H1 (cell line): Measurements from ENCODE around the gene TPO.

Source experiments
- BRCA1 ChIP-seq: IDR thresholded peaks from 2 replicates; pipeline ENCODE4 v1.6.1; 2012; ENCODE audit warnings: low read depth, low read length, improper control_type of control experiment
- CBX8 ChIP-seq: fragments of 300-800, 300-1000 bp; sonication (generic); IDR thresholded peaks from 2 replicates; pipeline ENCODE4 v1.7.1; 2016; ENCODE audit warnings: low read depth, low read length, borderline replicate concordance
- CHD7 ChIP-seq: fragments of 300-600 bp; sonication (generic); IDR thresholded peaks from 2 replicates; pipeline ENCODE4 v1.7.1; 2012; ENCODE audit warnings: low read length, moderate library complexity, mild to moderate bottlenecking, inconsistent platforms; ENCODE audit not compliant: insufficient replicate concordance
- CTCF ChIP-seq, 3 experiments: IDR thresholded peaks; 1 replicate in 2 of 3; 2 replicates in 1 of 3; pipeline versions ENCODE4 v1.5.1 to v1.6.1; 2011; ENCODE audit warnings: low read length in 3 of 3, mild to moderate bottlenecking in 3 of 3, inconsistent platforms in 2 of 3, low read depth in 1 of 3, moderate library complexity in 1 of 3; ENCODE audit not compliant: insufficient read depth in 1 of 3; ENCODE audit errors: control extremely low read depth in 1 of 3
- EGR1 ChIP-seq: IDR thresholded peaks from 2 replicates; pipeline ENCODE4 v1.6.1; 2011; ENCODE audit warnings: low read depth, low read length, borderline replicate concordance
- EZH2 ChIP-seq: fragments of 200-600 bp; sonication (generic); IDR thresholded peaks from 2 replicates; pipeline ENCODE4 v1.7.1; 2012; ENCODE audit warnings: low read depth, mild to moderate bottlenecking, moderate library complexity, low read length, inconsistent platforms; ENCODE audit not compliant: severe bottlenecking
- MAFK ChIP-seq: IDR thresholded peaks from 2 replicates; pipeline ENCODE4 v1.6.1; 2012; ENCODE audit warnings: low read depth, mild to moderate bottlenecking, improper control_type of control experiment, low read length
- POLR2A ChIP-seq, 2 experiments: IDR thresholded peaks; 1 replicate in 1 of 2; 2 replicates in 1 of 2; pipeline ENCODE4 v1.6.1; 2011; ENCODE audit warnings: low read depth in 2 of 2, low read length in 2 of 2, mild to moderate bottlenecking in 2 of 2; ENCODE audit errors: control extremely low read depth in 1 of 2
- POLR2AphosphoS5 ChIP-seq: IDR thresholded peaks from 2 replicates; pipeline ENCODE4 v1.6.1; 2011; ENCODE audit warnings: low read depth, low read length
- TF ChIP-seq, protein P1 (sequence below): IDR thresholded peaks from 2 replicates; pipeline ENCODE4 v1.6.1; 2011; ENCODE audit warnings: low read depth, mild to moderate bottlenecking, low read length; ENCODE audit not compliant: insufficient read depth
- TF ChIP-seq, protein P2 (sequence below): IDR thresholded peaks from 2 replicates; pipeline ENCODE4 v1.6.1; 2012; ENCODE audit warnings: inconsistent platforms

DNA sequence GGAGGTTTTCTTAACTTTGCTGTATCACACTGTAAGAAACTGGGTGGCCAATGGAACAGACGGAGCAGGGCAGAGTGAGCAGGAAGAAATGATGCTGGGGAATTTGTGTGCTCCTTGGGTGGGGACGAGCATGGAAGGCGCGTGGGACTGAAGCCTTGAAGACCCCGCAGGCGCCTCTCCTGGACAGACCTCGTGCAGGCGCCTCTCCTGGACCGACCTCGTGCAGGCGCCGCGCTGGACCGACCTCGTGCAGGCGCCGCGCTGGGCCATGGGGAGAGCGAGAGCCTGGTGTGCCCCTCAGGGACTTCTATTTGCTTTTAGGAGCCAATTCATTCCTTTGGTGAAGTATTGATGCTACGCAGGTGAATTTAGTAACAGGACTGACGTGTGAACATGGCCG lies 8.9 kb downstream of the TPO start:
- TF ChIP-seq MAFK (no peak), POLR2A (IDR thresholded peaks at IDR 0.05; ENCODE audit: control extremely low read depth in 1 of 2, low read depth in 2 of 2, low read length in 2 of 2) (no peak), CHD7 (no peak), CTCF (IDR thresholded peaks at IDR 0.05; ENCODE audit: control extremely low read depth in 1 of 3, insufficient read depth in 1 of 3, low read depth in 1 of 3, low read length in 3 of 3) (no peak), EZH2 (no peak), EGR1 (no peak), POLR2AphosphoS5 (no peak), BRCA1 (no peak), CBX8 (no peak)
- TF ChIP-seq, protein P1, sequence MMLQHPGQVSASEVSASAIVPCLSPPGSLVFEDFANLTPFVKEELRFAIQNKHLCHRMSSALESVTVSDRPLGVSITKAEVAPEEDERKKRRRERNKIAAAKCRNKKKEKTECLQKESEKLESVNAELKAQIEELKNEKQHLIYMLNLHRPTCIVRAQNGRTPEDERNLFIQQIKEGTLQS, result no peak
- TF ChIP-seq, protein P2, sequence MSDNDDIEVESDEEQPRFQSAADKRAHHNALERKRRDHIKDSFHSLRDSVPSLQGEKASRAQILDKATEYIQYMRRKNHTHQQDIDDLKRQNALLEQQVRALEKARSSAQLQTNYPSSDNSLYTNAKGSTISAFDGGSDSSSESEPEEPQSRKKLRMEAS, result no peak
